KMS-11 (cell line): ENCODE data around the gene GULP1.
A peak's percentile ranks its signal among the peaks of the same experiment; 100 is the strongest.

Experiments
- H2AFZ ChIP-seq: fragments of 200-600 bp; sonication (generic); 2 replicates; pipeline ENCODE4 v1.6.1; 2016; ENCODE audit warnings: antibody characterized with exemption, mixed run types, low read depth
- H3K27ac ChIP-seq: fragments of 200-600 bp; sonication (generic); 2 replicates; pipeline ENCODE4 v1.6.1; 2016; ENCODE audit warnings: mild to moderate bottlenecking, mixed run types
- H3K27me3 ChIP-seq: fragments of 200-600 bp; sonication (generic); 2 replicates; pipeline ENCODE4 v1.6.1; 2017; ENCODE audit warnings: mild to moderate bottlenecking, low read depth, mixed run types, moderate library complexity; ENCODE audit not compliant: insufficient read depth
- H3K36me3 ChIP-seq: fragments of 200-600 bp; sonication (generic); 2 replicates; pipeline ENCODE4 v1.6.1; 2017; ENCODE audit warnings: mild to moderate bottlenecking, mixed run types; ENCODE audit not compliant: insufficient read depth
- H3K4me1 ChIP-seq: fragments of 200-600 bp; sonication (generic); 2 replicates; pipeline ENCODE4 v1.6.1; 2016; ENCODE audit warnings: mild to moderate bottlenecking, low read depth, mixed run types; ENCODE audit not compliant: poor library complexity, severe bottlenecking
- H3K4me2 ChIP-seq: fragments of 200-600 bp; sonication (generic); 2 replicates; pipeline ENCODE4 v1.7.0; 2016; ENCODE audit warnings: mild to moderate bottlenecking, mixed run types
- H3K4me3 ChIP-seq: fragments of 200-600 bp; sonication (generic); IDR thresholded peaks from 2 replicates; pipeline ENCODE4 v1.6.1; 2017; ENCODE audit warnings: low read depth, low read length, mixed read lengths; ENCODE audit not compliant: insufficient read depth
- H3K79me2 ChIP-seq: fragments of 200-600 bp; sonication (generic); 2 replicates; pipeline ENCODE4 v1.6.1; 2016; ENCODE audit warnings: low read depth, mixed run types; ENCODE audit not compliant: insufficient read depth
- H3K9ac ChIP-seq: fragments of 200-600 bp; sonication (generic); 2 replicates; pipeline ENCODE4 v1.6.1; 2016; ENCODE audit warnings: mild to moderate bottlenecking, mixed run types
- H4K20me1 ChIP-seq: fragments of 200-600 bp; sonication (generic); 2 replicates; pipeline ENCODE4 v1.6.1; 2016; ENCODE audit warnings: mild to moderate bottlenecking, mixed run types; ENCODE audit not compliant: insufficient read depth
- TF ChIP-seq, protein P1 (sequence below): fragments of 200-600 bp; sonication (generic); conservative IDR thresholded peaks from 2 replicates; pipeline ENCODE4 v1.6.1; 2017; ENCODE audit warnings: low read depth, mild to moderate bottlenecking, antibody characterized with exemption, low read length, moderate library complexity, mixed read lengths

Gene GULP1

DNA sequence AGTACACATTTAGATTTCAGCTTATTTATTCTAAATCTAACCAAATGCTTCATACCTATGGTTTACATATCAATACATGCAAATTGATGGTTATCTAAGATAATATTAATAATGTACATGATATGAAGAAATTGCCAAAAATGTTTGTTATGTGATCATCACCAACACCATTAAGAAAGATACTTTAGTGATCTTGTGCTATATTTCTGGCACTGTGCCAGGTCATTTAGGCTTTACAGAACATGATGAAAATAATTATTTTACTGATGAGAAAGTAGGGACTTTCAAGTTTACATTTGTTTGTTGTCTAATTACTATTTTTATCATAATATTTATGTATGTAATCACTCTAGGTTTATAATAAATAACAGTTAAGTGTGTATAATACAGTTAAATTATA is 158.3 kb downstream of the GULP1 start:
- H3K4me3 ChIP-seq = no peak overlapping the region

GRCh38 chr2:188450732-188451483 is 159.2 kb downstream of the GULP1 start:
- H2AFZ ChIP-seq = no peak overlapping the region
- no peak overlapping the region for H3K9ac ChIP-seq
- H3K27me3 ChIP-seq = no peaks in the 10 kb centered on the region
- no peak overlapping the region for H3K4me2 ChIP-seq
- H3K79me2 ChIP-seq = no peaks in the 10 kb centered on the region
- TF ChIP-seq, protein P1, sequence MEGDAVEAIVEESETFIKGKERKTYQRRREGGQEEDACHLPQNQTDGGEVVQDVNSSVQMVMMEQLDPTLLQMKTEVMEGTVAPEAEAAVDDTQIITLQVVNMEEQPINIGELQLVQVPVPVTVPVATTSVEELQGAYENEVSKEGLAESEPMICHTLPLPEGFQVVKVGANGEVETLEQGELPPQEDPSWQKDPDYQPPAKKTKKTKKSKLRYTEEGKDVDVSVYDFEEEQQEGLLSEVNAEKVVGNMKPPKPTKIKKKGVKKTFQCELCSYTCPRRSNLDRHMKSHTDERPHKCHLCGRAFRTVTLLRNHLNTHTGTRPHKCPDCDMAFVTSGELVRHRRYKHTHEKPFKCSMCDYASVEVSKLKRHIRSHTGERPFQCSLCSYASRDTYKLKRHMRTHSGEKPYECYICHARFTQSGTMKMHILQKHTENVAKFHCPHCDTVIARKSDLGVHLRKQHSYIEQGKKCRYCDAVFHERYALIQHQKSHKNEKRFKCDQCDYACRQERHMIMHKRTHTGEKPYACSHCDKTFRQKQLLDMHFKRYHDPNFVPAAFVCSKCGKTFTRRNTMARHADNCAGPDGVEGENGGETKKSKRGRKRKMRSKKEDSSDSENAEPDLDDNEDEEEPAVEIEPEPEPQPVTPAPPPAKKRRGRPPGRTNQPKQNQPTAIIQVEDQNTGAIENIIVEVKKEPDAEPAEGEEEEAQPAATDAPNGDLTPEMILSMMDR = no peak
- no peaks in the 10 kb centered on the region for H4K20me1 ChIP-seq
- H3K27ac ChIP-seq = no peak overlapping the region
- no peaks in the 10 kb centered on the region for H3K36me3 ChIP-seq
- H3K4me1 ChIP-seq = no peaks in the 10 kb centered on the region
- H3K4me3 ChIP-seq = no peak overlapping the region

More for the DNA sequence above, 158.3 kb downstream of the GULP1 start:
- Histone ChIP-seq H3K36me3 (no peaks in the 10 kb centered on the region), H2AFZ (no peak overlapping the region), H3K79me2 (no peaks in the 10 kb centered on the region), H3K9ac (no peak overlapping the region), H3K4me1 (no peaks in the 10 kb centered on the region), H4K20me1 (no peaks in the 10 kb centered on the region), H3K27me3 (no peaks in the 10 kb centered on the region), H3K27ac (no peak overlapping the region), H3K4me2 (no peak overlapping the region)
- TF ChIP-seq, protein P1 = no peak

- Histone ChIP-seq H3K4me3 (no peak overlapping the region), H3K27me3 (no peaks in the 10 kb centered on the region), H3K79me2 (no peaks in the 10 kb centered on the region)
Measured at GRCh38 chr2:188452084-188452483, 160.4 kb downstream of the GULP1 start.

GRCh38 chr2:188456114-188456909 is 164.6 kb downstream of the GULP1 start:
- TF ChIP-seq, protein P1 = peak; percentile 28; the same call in 1 of the 2 replicates
- H3K9ac ChIP-seq = no peak overlapping the region
- no peaks in the 10 kb centered on the region for H3K4me1 ChIP-seq
- H4K20me1 ChIP-seq = no peaks in the 10 kb centered on the region
- H3K27ac ChIP-seq = no peak overlapping the region
- H2AFZ ChIP-seq = no peak overlapping the region
- no peaks in the 10 kb centered on the region for H3K27me3 ChIP-seq
- no peak overlapping the region for H3K4me2 ChIP-seq
- H3K36me3 ChIP-seq = no peaks in the 10 kb centered on the region
- no peak overlapping the region for H3K4me3 ChIP-seq
- H3K79me2 ChIP-seq = no peaks in the 10 kb centered on the region

More at GRCh38 chr2:188452084-188452483, 160.4 kb downstream of the GULP1 start:
- Histone ChIP-seq H3K4me1 (no peaks in the 10 kb centered on the region), H3K4me2 (no peak overlapping the region), H3K27ac (no peak overlapping the region), H3K36me3 (no peaks in the 10 kb centered on the region), H3K9ac (no peak overlapping the region), H4K20me1 (no peaks in the 10 kb centered on the region), H2AFZ (no peak overlapping the region)
- TF ChIP-seq, protein P1 = no peak
